Skeletal muscle cell (primary cell): Measurements from ENCODE around the gene PSMA6.
"Not testable (repeated sequence)": the region's sequence is repeated elsewhere in the genome, so short reads cannot be mapped to it uniquely, and the experiment has no call there.

Experiments used
- DNase-seq: peaks from one replicate; pipeline ENCODE4 v3.0.0-alpha.2; 2010; ENCODE audit warnings: low read depth
- H3K4me3 ChIP-seq: 2 replicates; pipeline ENCODE4 v1.5.1; 2011; ENCODE audit warnings: low read depth, mild to moderate bottlenecking, control low read depth, low read length, moderate library complexity

Gene PSMA6

GRCh38 chr14:35355981-35356841, 64.0 kb downstream of the PSMA6 start:
- H3K4me3 ChIP-seq: no peak overlapping the region
- DNase-seq: no peak

DNA sequence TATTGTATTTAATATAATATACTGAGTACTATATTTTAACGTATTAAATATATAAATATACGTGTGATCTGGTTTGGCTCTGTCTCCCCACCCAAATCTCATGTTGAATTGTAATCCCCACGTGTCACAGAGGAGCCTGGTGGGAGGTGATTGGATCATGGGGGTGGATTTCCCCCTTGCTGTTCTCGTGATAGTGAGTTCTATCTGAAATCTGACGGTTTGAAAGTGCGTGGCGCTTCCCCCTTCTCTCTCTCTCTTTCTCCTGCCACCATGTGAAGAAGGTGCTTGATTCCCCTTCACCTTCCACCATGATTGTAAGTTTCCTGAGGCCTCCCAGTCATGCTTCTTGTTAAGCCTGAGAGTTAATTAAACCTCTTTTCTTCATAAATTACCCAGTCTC, 67.5 kb downstream of the PSMA6 start:
- not testable (repeated sequence) for DNase-seq, H3K4me3 ChIP-seq

DNA sequence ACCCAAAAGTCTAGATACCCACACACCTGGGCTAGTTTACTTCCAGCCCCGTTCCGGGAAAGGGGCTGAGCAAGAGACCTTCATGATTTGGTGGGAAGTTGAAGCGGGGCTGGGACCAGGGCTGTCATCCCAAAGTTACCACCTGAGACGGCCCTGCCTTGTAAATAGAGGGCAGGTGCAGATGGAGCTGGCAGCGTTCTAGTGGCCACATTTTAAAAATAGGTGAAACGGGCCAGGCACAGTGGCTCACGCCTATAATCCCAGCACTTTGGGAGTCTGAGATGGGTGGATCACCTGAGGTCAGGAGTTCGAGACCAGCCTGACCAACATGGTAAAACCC, 68.9 kb downstream of the PSMA6 start:
- no peak for DNase-seq
- no peak overlapping the region for H3K4me3 ChIP-seq

DNA sequence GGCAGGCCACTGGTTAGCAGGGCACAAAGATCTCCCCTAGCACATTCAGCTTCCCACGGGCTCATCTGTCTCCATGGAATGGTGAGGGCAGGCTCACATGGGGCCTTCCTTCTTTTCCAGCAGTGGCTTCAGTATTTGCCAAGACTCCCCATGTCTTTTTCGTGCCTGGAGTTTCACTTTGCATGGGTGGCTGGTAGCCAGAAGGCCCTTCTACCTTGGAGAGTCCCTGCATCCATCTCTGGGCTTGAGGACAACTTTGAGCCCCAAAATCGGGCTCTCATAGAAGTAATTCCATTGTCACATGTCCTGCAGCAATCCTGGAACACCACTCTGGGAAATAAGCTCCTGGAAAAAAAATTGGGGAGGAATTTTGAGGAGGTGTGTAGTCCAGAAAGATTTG, 70.3 kb downstream of the PSMA6 start:
- H3K4me3 ChIP-seq: no peak overlapping the region
- DNase-seq: no peak

DNA sequence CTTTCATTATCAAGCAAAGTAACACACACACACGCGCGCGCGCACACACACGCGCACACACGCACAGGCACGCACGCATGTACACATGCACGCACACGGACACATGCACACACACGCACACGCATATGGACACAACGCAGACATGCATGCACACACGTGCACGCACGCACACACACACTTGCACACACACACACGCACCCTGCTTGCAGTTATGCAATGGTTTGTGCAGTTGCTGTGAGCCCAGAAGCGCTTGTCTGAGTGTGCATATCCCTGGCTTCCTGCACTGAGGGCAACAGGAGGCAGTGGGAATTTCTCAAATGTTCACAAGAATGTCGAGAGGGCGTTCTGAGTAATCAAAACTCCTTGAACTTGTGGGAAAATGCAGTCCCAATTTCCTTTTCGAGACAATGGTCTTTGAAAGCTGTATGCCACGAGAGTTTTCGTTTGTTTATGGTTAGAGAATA, 70.8 kb downstream of the PSMA6 start:
- H3K4me3 ChIP-seq: no peak overlapping the region
- no peak for DNase-seq

- DNase-seq: no peak
- no peak overlapping the region for H3K4me3 ChIP-seq
Observed at GRCh38 chr14:35365130-35366055, 73.2 kb downstream of the PSMA6 start.

- DNase-seq: no peak
- H3K4me3 ChIP-seq: no peak overlapping the region
Observed at GRCh38 chr14:35366056-35366451, 73.9 kb downstream of the PSMA6 start.

- no peak for DNase-seq
- no peak overlapping the region for H3K4me3 ChIP-seq
Observed at GRCh38 chr14:35366521-35366976, 74.4 kb downstream of the PSMA6 start.

- H3K4me3 ChIP-seq: no peak overlapping the region
- no peak for DNase-seq
Observed at GRCh38 chr14:35367056-35367372, 74.8 kb downstream of the PSMA6 start.
